ENCODE results near the gene ANKMY2. TPM values are rescaled to one million over a fixed set of nuclear protein-coding genes. Genes with fewer than 3 reads are reported as not detected.
"Not testable (repeated sequence)": the region's sequence is repeated elsewhere in the genome, so short reads cannot be mapped to it uniquely, and the experiment has no call there.

ANKMY2 gene
- total RNA-seq, 1 experiment from 2014 or later: 22.9 TPM

GRCh38 chr7:16661924-16662323 lies 16.4 kb upstream of the ANKMY2 start:
- peaks cover 54% of the 10 kb centered on the region for H3K4me1 ChIP-seq (replicated peaks; ENCODE audit: insufficient read depth)
- H3K27me3 ChIP-seq (ENCODE audit: insufficient read depth, low read depth): no peaks in the 10 kb centered on the region
- POLR2A ChIA-PET (ENCODE audit: unreplicated experiment): interaction anchor here (0.5 kb wide), 1 partner anchor 1495 kb away, joined by 3 read pairs; no protein-coding TSS in a partner anchor
- no peaks in the 10 kb centered on the region for H3K9me2 ChIP-seq (ENCODE audit: insufficient read depth)
- peaks cover 2% of the 10 kb centered on the region; the same call in 1 of the 2 replicates for H3K9me3 ChIP-seq (ENCODE audit: insufficient read depth, low read depth)
- no peak overlapping the region for H3K4me3 ChIP-seq
- H3K79me2 ChIP-seq (ENCODE audit: low read depth): peaks cover 88% of the 10 kb centered on the region
- no peak overlapping the region for H3K27ac ChIP-seq
- H3F3A ChIP-seq (ENCODE audit: insufficient read depth, low read depth): peaks cover 24% of the 10 kb centered on the region
- TSS peak; percentile 10 for BruUV-seq (replicated peaks)
- no peaks in the 10 kb centered on the region for H4K20me1 ChIP-seq (ENCODE audit: insufficient read depth)
- TF ChIP-seq CTCF (conservative IDR thresholded peaks at IDR 0.05): no peak
- no peak for TF ChIP-seq EZH2 (IDR thresholded peaks at IDR 0.05; ENCODE audit: low read depth)
- H3K36me3 ChIP-seq (ENCODE audit: low read depth): peaks cover 55% of the 10 kb centered on the region
- CTCF ChIA-PET: no interaction called here
- H2AFZ ChIP-seq: no peak overlapping the region
- intact Hi-C loops (cut with micrococcal nuclease; ENCODE audit: unreplicated experiment): no loop called here
- no peak for DNase-seq
- no peak overlapping the region for H3K4me2 ChIP-seq

GRCh38 chr7:16660702-16661464 lies 15.3 kb upstream of the ANKMY2 start:
- peak in 1 of 2 experiments; percentile 92 for DNase-seq

GRCh38 chr7:16659854-16660497 lies 14.4 kb upstream of the ANKMY2 start:
- BruUV-seq (replicated peaks); H3K4me2 ChIP-seq: not testable (repeated sequence)

More at GRCh38 chr7:16660702-16661464, 15.3 kb upstream of the ANKMY2 start:
- H3K36me3 ChIP-seq (ENCODE audit: low read depth): peaks cover 56% of the 10 kb centered on the region
- H3K4me1 ChIP-seq (replicated peaks; ENCODE audit: insufficient read depth): peaks cover 52% of the 10 kb centered on the region
- H3F3A ChIP-seq (ENCODE audit: insufficient read depth, low read depth): peaks cover 19% of the 10 kb centered on the region
- H3K4me3 ChIP-seq: peak overlapping the region; percentile 20; the same call in 1 of the 2 replicates
- no peaks in the 10 kb centered on the region for H3K27me3 ChIP-seq (ENCODE audit: insufficient read depth, low read depth)
- intact Hi-C loops (cut with micrococcal nuclease; ENCODE audit: unreplicated experiment): no loop called here
- H3K9me3 ChIP-seq (ENCODE audit: insufficient read depth, low read depth): peaks cover 2% of the 10 kb centered on the region; the same call in 1 of the 2 replicates
- no peaks in the 10 kb centered on the region; the same call in 1 of the 2 replicates for H4K20me1 ChIP-seq (ENCODE audit: insufficient read depth)
- no peak overlapping the region for H2AFZ ChIP-seq
- peaks cover 98% of the 10 kb centered on the region for H3K79me2 ChIP-seq (ENCODE audit: low read depth)
- peak overlapping the region; percentile 50 for H3K27ac ChIP-seq
- POLR2A ChIA-PET (ENCODE audit: unreplicated experiment): no interaction called here
- CTCF ChIA-PET: interaction anchor here (0.7 kb wide), 1 partner anchor 96 kb away, joined by 5 read pairs; no protein-coding TSS in a partner anchor
- H3K4me2 ChIP-seq: peak overlapping the region; percentile 51
- BruUV-seq (replicated peaks): no TSS peak
- TF ChIP-seq CTCF (conservative IDR thresholded peaks at IDR 0.05) (no peak), EZH2 (IDR thresholded peaks at IDR 0.05; ENCODE audit: low read depth) (no peak)
- no peaks in the 10 kb centered on the region for H3K9me2 ChIP-seq (ENCODE audit: insufficient read depth)

More at GRCh38 chr7:16659854-16660497, 14.4 kb upstream of the ANKMY2 start:
- intact Hi-C loops (cut with micrococcal nuclease; ENCODE audit: unreplicated experiment); H4K20me1 ChIP-seq (ENCODE audit: insufficient read depth); H3K4me3 ChIP-seq; H3K9me3 ChIP-seq (ENCODE audit: insufficient read depth, low read depth); H3K9me2 ChIP-seq (ENCODE audit: insufficient read depth); DNase-seq; H2AFZ ChIP-seq; H3K27me3 ChIP-seq (ENCODE audit: insufficient read depth, low read depth): not testable (repeated sequence)
- H3K79me2 ChIP-seq (ENCODE audit: low read depth): peaks cover 98% of the 10 kb centered on the region
- H3K27ac ChIP-seq: 0 out of 2 replicates have a peak overlapping the region, but pooled peaks have one; percentile 50
- H3K4me1 ChIP-seq (replicated peaks; ENCODE audit: insufficient read depth): peaks cover 52% of the 10 kb centered on the region
- CTCF ChIA-PET: interaction anchor here (0.7 kb wide), 2 partner anchors 68 to 95 kb away, joined by 5 to 10 read pairs; no protein-coding TSS in a partner anchor
- peaks cover 23% of the 10 kb centered on the region for H3F3A ChIP-seq (ENCODE audit: insufficient read depth, low read depth)
- peaks cover 56% of the 10 kb centered on the region for H3K36me3 ChIP-seq (ENCODE audit: low read depth)
- POLR2A ChIA-PET (ENCODE audit: unreplicated experiment): interaction anchor here (0.7 kb wide), 1 partner anchor 14 kb away, joined by 3 read pairs; the partner anchor contains the start of genes ANKMY2 and BZW2
